Right lobe of liver (tissue), 4 donors: ENCODE data around the gene SMS.

Source experiments
- POLR2A ChIP-seq: fragments of 450-650 bp; IDR thresholded peaks from one replicate; pipeline ENCODE4 v1.6.1; 2017; ENCODE audit warnings: antibody characterized with exemption, mild to moderate bottlenecking
- TF ChIP-seq, protein P1 (sequence below), 4 donors: fragments of 200-600 bp in 3 of 4; fragments of 450-650 bp in 1 of 4; IDR thresholded peaks; one replicate each; pipeline versions ENCODE4 v1.5.1 to v1.8.0; 2016 to 2022; ENCODE audit warnings: antibody characterized with exemption in 4 of 4, mild to moderate bottlenecking in 2 of 4
- donor health status: DM: no; HTN: no; CAD: no.
- donor health status: DM: no; HTN: no; CAD: no.
- donor health status: DM: no; HTN: yes; CAD: no.

DNA sequence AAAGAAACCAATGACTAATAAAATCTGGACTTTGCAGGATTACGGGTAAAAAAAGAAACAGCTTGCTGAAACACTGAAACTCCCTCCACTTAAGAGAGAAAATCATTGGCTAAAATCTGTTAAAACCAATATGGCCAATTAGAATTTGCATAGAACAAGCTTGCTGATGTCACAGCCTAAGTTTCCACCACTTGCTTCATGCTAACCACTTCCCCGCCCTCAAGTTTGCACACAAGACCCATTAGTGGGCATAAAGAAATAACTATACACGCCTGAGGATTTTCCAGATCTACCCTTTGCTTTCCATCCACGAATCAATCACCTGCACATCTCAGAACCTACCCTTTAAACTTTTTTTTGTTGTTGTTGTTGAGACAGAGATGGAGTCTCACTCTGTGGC is 48.9 kb downstream of the SMS start:
- TF ChIP-seq, protein P1, sequence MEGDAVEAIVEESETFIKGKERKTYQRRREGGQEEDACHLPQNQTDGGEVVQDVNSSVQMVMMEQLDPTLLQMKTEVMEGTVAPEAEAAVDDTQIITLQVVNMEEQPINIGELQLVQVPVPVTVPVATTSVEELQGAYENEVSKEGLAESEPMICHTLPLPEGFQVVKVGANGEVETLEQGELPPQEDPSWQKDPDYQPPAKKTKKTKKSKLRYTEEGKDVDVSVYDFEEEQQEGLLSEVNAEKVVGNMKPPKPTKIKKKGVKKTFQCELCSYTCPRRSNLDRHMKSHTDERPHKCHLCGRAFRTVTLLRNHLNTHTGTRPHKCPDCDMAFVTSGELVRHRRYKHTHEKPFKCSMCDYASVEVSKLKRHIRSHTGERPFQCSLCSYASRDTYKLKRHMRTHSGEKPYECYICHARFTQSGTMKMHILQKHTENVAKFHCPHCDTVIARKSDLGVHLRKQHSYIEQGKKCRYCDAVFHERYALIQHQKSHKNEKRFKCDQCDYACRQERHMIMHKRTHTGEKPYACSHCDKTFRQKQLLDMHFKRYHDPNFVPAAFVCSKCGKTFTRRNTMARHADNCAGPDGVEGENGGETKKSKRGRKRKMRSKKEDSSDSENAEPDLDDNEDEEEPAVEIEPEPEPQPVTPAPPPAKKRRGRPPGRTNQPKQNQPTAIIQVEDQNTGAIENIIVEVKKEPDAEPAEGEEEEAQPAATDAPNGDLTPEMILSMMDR (IDR thresholded peaks at IDR 0.05), result no peak
- TF ChIP-seq POLR2A, result no peak
